Gastrocnemius medialis (tissue), 4 donors: ENCODE results near the gene AGAP1.

Experiments used
- CTCF ChIP-seq, 5 experiments: fragments of 450-650 bp in 3 of 5; fragments of 200-600 bp in 2 of 5; sonication (generic) in 2 of 5; IDR thresholded peaks in 4 of 5; conservative IDR thresholded peaks in 1 of 5; 1 replicate in 4 of 5; 2 replicates in 1 of 5; pipeline ENCODE4 v1.5.1; 2016 to 2019; ENCODE audit warnings: antibody characterized with exemption in 5 of 5, mild to moderate bottlenecking in 3 of 5, moderate library complexity in 3 of 5
- POLR2A ChIP-seq, 2 donors: fragments of 450-650 bp; IDR thresholded peaks; one replicate each; pipeline ENCODE4 v1.6.1; 2017; ENCODE audit warnings: antibody characterized with exemption in 2 of 2, mild to moderate bottlenecking in 2 of 2, moderate library complexity in 2 of 2

- no peak for TF ChIP-seq POLR2A (IDR thresholded peaks at IDR 0.05)
- TF ChIP-seq CTCF (IDR thresholded peaks at IDR 0.05 in 4 of 5, conservative IDR thresholded peaks at IDR 0.05 in 1 of 5): no peak
These were observed 483.1 kb downstream of the AGAP1 start for GRCh38 chr2:235976956-235977355.
